HepG2 (cell line): Measurements from ENCODE around the gene DNAJC11. TPM values are rescaled to one million over a fixed set of nuclear protein-coding genes. Genes with fewer than 3 reads are reported as not detected.
A peak's percentile ranks its signal among the peaks of the same experiment; 100 is the strongest.

Source experiments
- ATAC-seq: fragments of 200-7000 bp; cut with Tn5 transposase; 3 replicates; pipeline ENCODE4 v1.9.1; 2020; ENCODE audit warnings: mild to moderate bottlenecking, moderate library complexity
- BruUV-seq: library from RNA; stranded (reverse); fragments of 400-500 nt; replicated peaks from 2 replicates; lab custom pipeline; 2021; lab: Mats Ljungman, UMichigan
- CTCF ChIA-PET: fragments of 300-600 bp; formaldehyde crosslinking; extraction: SDS; loops from one replicate; lab custom pipeline; 2021; ENCODE audit warnings: low total read pairs, inconsistent platforms, low intra/inter-chr PET ratio; lab: Yijun Ruan, JAX
- POLR2A ChIA-PET: fragments of 350-600 bp; sonication (Branson Sonifier 250); formaldehyde crosslinking; loops from one replicate; lab custom pipeline; 2020; ENCODE audit warnings: antibody characterized with exemption, inconsistent platforms; lab: Yijun Ruan, JAX
- DNase-seq: peaks from one replicate; pipeline ENCODE4 v3.0.0-alpha.2; 2015; ENCODE audit warnings: low spot score
- FAIRE-seq: peaks from 3 replicates; lab custom pipeline; 2011; peaks lifted over from hg19 to GRCh38; lab: Jason Lieb, UNC
- H2AFZ ChIP-seq: one replicate; pipeline ENCODE4 v1.6.1; 2011; ENCODE audit warnings: low read length, inconsistent platforms
- H3K27ac ChIP-seq: fragments of 300-600 bp; 3 replicates; pipeline ENCODE4 v1.8.0; 2011; ENCODE audit warnings: mixed run types, mild to moderate bottlenecking, mixed read lengths, low read length, inconsistent platforms; ENCODE audit not compliant: insufficient read depth; ENCODE audit errors: extremely low read length
- H3K27me3 ChIP-seq, 2 experiments: fragments of 200-600 bp in 1 of 2; 2 replicates in 1 of 2; 3 replicates in 1 of 2; pipeline versions ENCODE4 v1.6.0 to v1.8.0; 2011; ENCODE audit warnings: low read length in 2 of 2, mild to moderate bottlenecking in 2 of 2, moderate library complexity in 2 of 2, inconsistent platforms in 1 of 2; ENCODE audit not compliant: insufficient read depth in 2 of 2, control insufficient read depth in 1 of 2
- H3K36me3 ChIP-seq, 2 experiments: fragments of 200-600 bp in 1 of 2; replicated peaks in 1 of 2; 2 replicates in 1 of 2; 3 replicates in 1 of 2; pipeline versions ENCODE4 v1.5.1 to v1.8.0; 2011; ENCODE audit warnings: low read length in 2 of 2, inconsistent platforms in 1 of 2; ENCODE audit not compliant: insufficient read depth in 2 of 2, control insufficient read depth in 1 of 2
- H3K4me1 ChIP-seq: 2 replicates; pipeline ENCODE4 v1.5.1; 2012; ENCODE audit warnings: low read length, inconsistent platforms; ENCODE audit not compliant: insufficient read depth
- H3K4me2 ChIP-seq: 2 replicates; pipeline ENCODE4 v1.6.0; 2011; ENCODE audit warnings: low read depth, low read length, inconsistent platforms
- H3K4me3 ChIP-seq, 3 experiments: fragments of 200-600 bp in 1 of 3; sonication (generic), shearing (Covaris generic) in 1 of 3; replicated peaks in 1 of 3; 2 replicates each; pipeline ENCODE4 v1.5.1; 2011 to 2016; ENCODE audit warnings: low read length in 3 of 3, inconsistent platforms in 2 of 3, low read depth in 2 of 3, mild to moderate bottlenecking in 2 of 3, control low read depth in 1 of 3, mixed read lengths in 1 of 3; ENCODE audit not compliant: insufficient read depth in 1 of 3
- H3K79me2 ChIP-seq: one replicate; pipeline ENCODE4 v1.6.1; 2011; ENCODE audit warnings: low read length, inconsistent platforms; ENCODE audit not compliant: insufficient read depth
- H3K9ac ChIP-seq: 2 replicates; pipeline ENCODE4 v1.6.0; 2011; ENCODE audit warnings: mild to moderate bottlenecking, low read depth, low read length, inconsistent platforms; ENCODE audit not compliant: insufficient read depth
- H3K9me3 ChIP-seq: 2 replicates; pipeline ENCODE4 v1.5.1; 2012; ENCODE audit warnings: mild to moderate bottlenecking, low read length
- H4K20me1 ChIP-seq: 2 replicates; pipeline ENCODE4 v1.6.0; 2011; ENCODE audit warnings: inconsistent platforms, mild to moderate bottlenecking, low read length, moderate library complexity; ENCODE audit not compliant: insufficient read depth
- BATF2 ChIP-seq: sonication (generic); formaldehyde crosslinking; IDR thresholded peaks from 2 replicates; pipeline ENCODE4 v1.8.0; 2022; ENCODE audit warnings: mild to moderate bottlenecking, missing genetic modification reagents, moderate library complexity
- GMEB1 ChIP-seq: sonication (generic); formaldehyde crosslinking; IDR thresholded peaks from 2 replicates; pipeline ENCODE4 v1.5.1; 2020; ENCODE audit warnings: missing genetic modification reagents, mild to moderate bottlenecking, borderline replicate concordance
- KAT7 ChIP-seq: IDR thresholded peaks from 2 replicates; pipeline ENCODE4 v1.6.1; 2018; ENCODE audit warnings: borderline replicate concordance, missing compliant biosample characterization
- MLX ChIP-seq: IDR thresholded peaks from 2 replicates; pipeline ENCODE4 v1.6.1; 2016
- SOX6 ChIP-seq, 2 experiments: fragments of 450-650 bp in 1 of 2; sonication (generic) in 1 of 2; formaldehyde crosslinking in 1 of 2; IDR thresholded peaks; 2 replicates each; pipeline versions ENCODE4 v1.4.0 to v1.6.1; 2017 to 2020; ENCODE audit warnings: antibody characterized with exemption in 1 of 2, mild to moderate bottlenecking in 1 of 2, missing genetic modification reagents in 1 of 2
- SP140L ChIP-seq: sonication (generic); formaldehyde crosslinking; IDR thresholded peaks from 2 replicates; pipeline ENCODE4 v1.4.0; 2020; ENCODE audit warnings: missing genetic modification reagents, borderline replicate concordance
- TOPORS ChIP-seq: sonication (generic); formaldehyde crosslinking; IDR thresholded peaks from 2 replicates; pipeline ENCODE4 v1.8.0; 2023; ENCODE audit warnings: mild to moderate bottlenecking, missing genetic modification reagents
- ZNF121 ChIP-seq: sonication (generic); formaldehyde crosslinking; IDR thresholded peaks from 2 replicates; pipeline ENCODE4 v1.5.0; 2020; ENCODE audit warnings: mild to moderate bottlenecking, missing genetic modification reagents
- ZNF598 ChIP-seq: sonication (generic); formaldehyde crosslinking; IDR thresholded peaks from 2 replicates; pipeline ENCODE4 v1.5.1; 2020; ENCODE audit warnings: mild to moderate bottlenecking, missing genetic modification reagents, borderline replicate concordance
- ZNF883 ChIP-seq: sonication (generic); formaldehyde crosslinking; IDR thresholded peaks from 2 replicates; pipeline ENCODE4 v1.5.1; 2020; ENCODE audit warnings: mild to moderate bottlenecking, missing genetic modification reagents; ENCODE audit errors: not compliant biosample characterization
- ZSCAN12 ChIP-seq: sonication (generic); formaldehyde crosslinking; IDR thresholded peaks from 2 replicates; pipeline ENCODE4 v1.9.0; 2021; ENCODE audit warnings: mild to moderate bottlenecking, missing genetic modification reagents
- WGBS: methylation state at CpG from one replicate; pipeline ENCODE4 v1.1.6; 2017; ENCODE audit warnings: low lambda C conversion rate; 5-methylcytosine and 5-hydroxymethylcytosine counted together
- in situ Hi-C: cut with HindIII; loops from 2 replicates; pipeline ENCODE4 v1.10.0; 2017; ENCODE audit warnings: low pct_unique_long_range_greater_than_20kb; ENCODE audit not compliant: extremely low pct_ligation_motif_present
- intact Hi-C: fragments of 100-400 bp; cut with micrococcal nuclease; formaldehyde crosslinking; loops from one replicate; pipeline ENCODE4 v1.10.0; 2022; ENCODE audit not compliant: unreplicated experiment
- polyA plus RNA-seq, 8 experiments: library from polyadenylated mRNA; depleted of rRNA in 3 of 8; stranded (reverse) in 7 of 8; unstranded in 1 of 8; fragments of >200 nt; fragmentation: Illumina TruSeq in 4 of 8; extraction: Trizol in 4 of 8; gene quantifications; 2 replicates each; pipeline versions ENCODE4 v1.2.1 to v1.2.3, GENCODE V29; 2011 to 2016; ENCODE audit warnings: low read depth in 4 of 8, missing spikeins in 1 of 8, mixed read lengths in 1 of 8; ENCODE audit not compliant: insufficient read depth in 1 of 8
- total RNA-seq, 5 experiments: library from RNA; depleted of rRNA; stranded (reverse); fragments of >200 nt; fragmentation: Illumina TruSeq; extraction: Trizol; gene quantifications; 2 replicates each; pipeline ENCODE4 v1.2.3, GENCODE V29; 2016; ENCODE audit warnings: low read depth in 1 of 5
- TF ChIP-seq, protein P1 (sequence below): fragments of 450-650 bp; IDR thresholded peaks from 2 replicates; pipeline ENCODE4 v1.6.1; 2016
- TF ChIP-seq, protein P2 (sequence below): IDR thresholded peaks from 2 replicates; pipeline ENCODE4 v1.6.1; 2016; ENCODE audit warnings: missing genetic modification reagents, missing compliant biosample characterization

The DNAJC11 gene
- total and polyA plus RNA-seq, 2 of the 13 experiments (the other 11 are each of a cell fraction or from before 2014, with no cell fraction given) = 25.1 to 47.6 TPM

DNA sequence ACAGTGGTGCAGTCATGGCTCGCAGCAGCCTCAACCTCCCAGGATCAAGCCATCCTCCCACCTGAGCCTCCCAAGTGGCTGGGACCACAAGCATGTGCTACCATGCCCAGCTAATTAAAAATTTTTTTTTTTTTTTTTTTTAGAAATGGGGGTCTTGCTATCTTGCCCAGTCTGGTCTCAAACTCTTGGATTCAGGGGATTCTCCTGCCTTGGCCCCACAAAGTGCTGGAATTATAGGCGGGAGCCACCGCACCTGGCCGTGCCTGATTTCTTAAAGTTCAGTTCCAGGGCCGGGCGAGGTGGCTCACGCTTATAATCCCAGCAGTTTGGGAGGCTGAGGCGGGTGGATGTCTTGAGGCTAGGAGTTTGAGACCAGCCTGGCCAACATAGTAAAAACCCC lies 70.6 kb downstream of the DNAJC11 start:
- CTCF ChIA-PET = no interaction called here
- Histone ChIP-seq H4K20me1 (peaks cover 8% of the 10 kb centered on the region; the same call in 1 of the 2 replicates), H3K9me3 (no peaks in the 10 kb centered on the region), H3K27me3 (no peaks in the 10 kb centered on the region), H3K4me1 (peaks cover 11% of the 10 kb centered on the region), H2AFZ (no peak overlapping the region), H3K4me3 (no peak overlapping the region), H3K9ac (no peak overlapping the region), H3K4me2 (no peak overlapping the region), H3K79me2 (peaks cover 17% of the 10 kb centered on the region), H3K27ac (no peak overlapping the region), H3K36me3 (peaks cover 22 to 69% of the 10 kb centered on the region in 2 experiments; a peak in 4 of 5 replicates)
- POLR2A ChIA-PET = no interaction called here
- ATAC-seq (no peak), DNase-seq (no peak), FAIRE-seq (no peak)
- no TSS peak for BruUV-seq
- 99% methylated on average over 8 of the region's 8 CpGs for WGBS
- in situ Hi-C loops = no loop called here
- intact Hi-C loops = no loop called here
- peak; percentile 43; the same call in 1 of the 2 replicates for TF ChIP-seq ZNF121 (CRISPR knock-in tag)
- no peak for TF ChIP-seq TOPORS (CRISPR knock-in tag)

GRCh38 chr1:6630027-6630426 lies 71.6 kb downstream of the DNAJC11 start:
- Histone ChIP-seq H3K4me3 (no peak overlapping the region), H4K20me1 (peaks cover 8% of the 10 kb centered on the region; the same call in 1 of the 2 replicates), H3K27me3 (no peaks in the 10 kb centered on the region; a peak in 1 of 5 replicates), H3K36me3 (peaks cover 15 to 60% of the 10 kb centered on the region in 2 experiments; a peak in 4 of 5 replicates), H3K4me2 (no peak overlapping the region), H3K9me3 (no peaks in the 10 kb centered on the region), H2AFZ (no peak overlapping the region), H3K4me1 (peaks cover 12% of the 10 kb centered on the region), H3K9ac (no peak overlapping the region), H3K79me2 (peaks cover 26% of the 10 kb centered on the region), H3K27ac (no peak overlapping the region)
- no TSS peak for BruUV-seq
- intact Hi-C loops = no loop called here
- ATAC-seq = no peak
- FAIRE-seq = no peak
- 95% methylated on average over 8 of the region's 8 CpGs for WGBS
- POLR2A ChIA-PET = no interaction called here
- CTCF ChIA-PET = no interaction called here
- no peak for DNase-seq
- in situ Hi-C loops = no loop called here
- TF ChIP-seq ZNF883 (CRISPR knock-in tag) (no peak), KAT7 (CRISPR knock-in tag) (no peak), ZSCAN12 (CRISPR knock-in tag) (no peak), SOX6 (IDR thresholded peaks at IDR 0.05) (no peak), SOX6 (CRISPR knock-in tag; IDR thresholded peaks at IDR 0.05) (no peak), BATF2 (CRISPR knock-in tag) (no peak), MLX (CRISPR knock-in tag) (no peak), GMEB1 (CRISPR knock-in tag) (no peak), SP140L (CRISPR knock-in tag) (no peak), ZNF598 (CRISPR knock-in tag) (no peak)
- TF ChIP-seq, protein P1, sequence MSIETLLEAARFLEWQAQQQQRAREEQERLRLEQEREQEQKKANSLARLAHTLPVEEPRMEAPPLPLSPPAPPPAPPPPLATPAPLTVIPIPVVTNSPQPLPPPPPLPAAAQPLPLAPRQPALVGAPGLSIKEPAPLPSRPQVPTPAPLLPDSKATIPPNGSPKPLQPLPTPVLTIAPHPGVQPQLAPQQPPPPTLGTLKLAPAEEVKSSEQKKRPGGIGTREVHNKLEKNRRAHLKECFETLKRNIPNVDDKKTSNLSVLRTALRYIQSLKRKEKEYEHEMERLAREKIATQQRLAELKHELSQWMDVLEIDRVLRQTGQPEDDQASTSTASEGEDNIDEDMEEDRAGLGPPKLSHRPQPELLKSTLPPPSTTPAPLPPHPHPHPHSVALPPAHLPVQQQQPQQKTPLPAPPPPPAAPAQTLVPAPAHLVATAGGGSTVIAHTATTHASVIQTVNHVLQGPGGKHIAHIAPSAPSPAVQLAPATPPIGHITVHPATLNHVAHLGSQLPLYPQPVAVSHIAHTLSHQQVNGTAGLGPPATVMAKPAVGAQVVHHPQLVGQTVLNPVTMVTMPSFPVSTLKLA = no peak
- TF ChIP-seq, protein P2, sequence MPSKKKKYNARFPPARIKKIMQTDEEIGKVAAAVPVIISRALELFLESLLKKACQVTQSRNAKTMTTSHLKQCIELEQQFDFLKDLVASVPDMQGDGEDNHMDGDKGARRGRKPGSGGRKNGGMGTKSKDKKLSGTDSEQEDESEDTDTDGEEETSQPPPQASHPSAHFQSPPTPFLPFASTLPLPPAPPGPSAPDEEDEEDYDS (CRISPR knock-in tag) = no peak
